PC-9 (cell line): ENCODE results near the gene GPR68. TPM values are rescaled to one million over a fixed set of nuclear protein-coding genes. Genes with fewer than 3 reads are reported as not detected.

ENCODE experiments used
- BruUV-seq: library from RNA; stranded (reverse); fragments of 400-500 nt; replicated peaks from 2 replicates; lab custom pipeline; 2021; lab: Mats Ljungman, UMichigan
- CTCF ChIA-PET: fragments of 300-600 bp; sonication (Branson Sonifier 250); formaldehyde crosslinking; loops from one replicate; lab custom pipeline; 2022; ENCODE audit warnings: antibody characterized with exemption; lab: Charles Lee
- POLR2A ChIA-PET: fragments of 300-600 bp; sonication (Branson Sonifier 250); formaldehyde crosslinking; loops from one replicate; lab custom pipeline; 2022; ENCODE audit warnings: antibody characterized with exemption; ENCODE audit not compliant: unreplicated experiment; lab: Charles Lee
- DNase-seq, 2 experiments: peaks; one replicate each; pipeline versions ENCODE4 v3.0.0 to v3.0.0-alpha.2; 2015 to 2022; ENCODE audit warnings: mixed read lengths in 1 of 2
- H2AFZ ChIP-seq: fragments of 200-600 bp; sonication (generic); 2 replicates; pipeline ENCODE4 v1.8.1; 2017; ENCODE audit warnings: antibody characterized with exemption
- H3F3A ChIP-seq: fragments of 200-600 bp; sonication (generic); 2 replicates; pipeline ENCODE4 v1.8.1; 2017; ENCODE audit warnings: antibody characterized with exemption, mild to moderate bottlenecking, low read depth; ENCODE audit not compliant: insufficient read depth
- H3K27ac ChIP-seq: fragments of 200-600 bp; sonication (generic); 2 replicates; pipeline ENCODE4 v1.6.1; 2016; ENCODE audit warnings: mixed run types
- H3K27me3 ChIP-seq: fragments of 200-600 bp; sonication (generic); 2 replicates; pipeline ENCODE4 v1.6.1; 2016; ENCODE audit warnings: low read depth, mixed run types; ENCODE audit not compliant: insufficient read depth
- H3K36me3 ChIP-seq: fragments of 200-600 bp; sonication (generic); 2 replicates; pipeline ENCODE4 v1.6.1; 2016; ENCODE audit warnings: low read depth, mixed run types
- H3K4me1 ChIP-seq: fragments of 200-600 bp; sonication (generic); replicated peaks from 2 replicates; pipeline ENCODE4 v1.6.1; 2016; ENCODE audit warnings: mixed run types; ENCODE audit not compliant: insufficient read depth
- H3K4me2 ChIP-seq: fragments of 200-600 bp; sonication (generic); 2 replicates; pipeline ENCODE4 v1.6.1; 2017; ENCODE audit warnings: mixed run types
- H3K4me3 ChIP-seq: fragments of 200-600 bp; sonication (generic); 2 replicates; pipeline ENCODE4 v1.6.1; 2016; ENCODE audit warnings: mixed run types
- H3K79me2 ChIP-seq: fragments of 200-600 bp; sonication (generic); 2 replicates; pipeline ENCODE4 v1.6.1; 2017; ENCODE audit warnings: low read depth, mixed run types
- H3K9me2 ChIP-seq: fragments of 200-600 bp; sonication (generic); 2 replicates; pipeline ENCODE4 v1.8.1; 2017; ENCODE audit warnings: mild to moderate bottlenecking; ENCODE audit not compliant: insufficient read depth
- H3K9me3 ChIP-seq: fragments of 200-600 bp; sonication (generic); 2 replicates; pipeline ENCODE4 v1.8.1; 2016; ENCODE audit warnings: low read depth; ENCODE audit not compliant: insufficient read depth
- H4K20me1 ChIP-seq: fragments of 200-600 bp; sonication (generic); 2 replicates; pipeline ENCODE4 v1.8.1; 2017; ENCODE audit not compliant: insufficient read depth
- EZH2 ChIP-seq: fragments of 200-600 bp; sonication (generic); IDR thresholded peaks from 2 replicates; pipeline ENCODE4 v1.8.0; 2017; ENCODE audit warnings: antibody characterized with exemption, low read depth
- intact Hi-C: fragments of 100-400 bp; cut with micrococcal nuclease; formaldehyde crosslinking; loops from one replicate; pipeline ENCODE4 v1.10.0; 2022; ENCODE audit not compliant: unreplicated experiment
- total RNA-seq: library from RNA; stranded (reverse); gene quantifications from 2 replicates; pipeline ENCODE4 v1.2.3, GENCODE V29; 2021
- TF ChIP-seq, protein P1 (sequence below): fragments of 200-600 bp; sonication (generic); conservative IDR thresholded peaks from 2 replicates; pipeline ENCODE4 v1.6.1; 2017; ENCODE audit warnings: mixed run types, antibody characterized with exemption, mild to moderate bottlenecking, moderate library complexity

Gene GPR68
- total RNA-seq, 1 experiment from 2014 or later, result not detected

DNA sequence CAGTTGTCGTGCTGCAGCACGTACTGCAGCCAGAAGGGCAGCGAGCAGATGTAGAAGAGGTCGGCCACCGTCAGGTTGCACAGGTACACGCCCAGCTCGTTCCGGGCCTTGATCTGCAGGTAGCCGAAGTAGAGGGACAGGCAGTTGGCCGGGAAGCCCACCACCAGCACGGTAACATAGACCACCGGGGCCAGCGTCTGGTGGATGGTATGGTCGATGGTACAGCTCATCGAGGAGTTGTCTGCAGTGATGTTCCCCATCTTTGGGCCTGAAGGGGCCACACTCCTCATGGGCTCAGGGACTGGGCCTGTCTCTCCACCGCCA lies 9.8 kb downstream of the GPR68 start:
- H3K36me3 ChIP-seq, result no peaks in the 10 kb centered on the region
- intact Hi-C loops, result no loop called here
- no peaks in the 10 kb centered on the region for H3F3A ChIP-seq
- H3K4me2 ChIP-seq, result no peak overlapping the region
- no TSS peak for BruUV-seq
- no peaks in the 10 kb centered on the region for H3K9me3 ChIP-seq
- no peaks in the 10 kb centered on the region for H3K9me2 ChIP-seq
- no peaks in the 10 kb centered on the region for H3K4me1 ChIP-seq
- H3K4me3 ChIP-seq, result no peak overlapping the region
- no peak overlapping the region for H3K27ac ChIP-seq
- H3K27me3 ChIP-seq, result 0 out of 2 replicates have a peak, but pooled peaks cover 3% of the 10 kb centered on the region
- H2AFZ ChIP-seq, result no peak overlapping the region
- TF ChIP-seq EZH2, result no peak
- TF ChIP-seq, protein P1, sequence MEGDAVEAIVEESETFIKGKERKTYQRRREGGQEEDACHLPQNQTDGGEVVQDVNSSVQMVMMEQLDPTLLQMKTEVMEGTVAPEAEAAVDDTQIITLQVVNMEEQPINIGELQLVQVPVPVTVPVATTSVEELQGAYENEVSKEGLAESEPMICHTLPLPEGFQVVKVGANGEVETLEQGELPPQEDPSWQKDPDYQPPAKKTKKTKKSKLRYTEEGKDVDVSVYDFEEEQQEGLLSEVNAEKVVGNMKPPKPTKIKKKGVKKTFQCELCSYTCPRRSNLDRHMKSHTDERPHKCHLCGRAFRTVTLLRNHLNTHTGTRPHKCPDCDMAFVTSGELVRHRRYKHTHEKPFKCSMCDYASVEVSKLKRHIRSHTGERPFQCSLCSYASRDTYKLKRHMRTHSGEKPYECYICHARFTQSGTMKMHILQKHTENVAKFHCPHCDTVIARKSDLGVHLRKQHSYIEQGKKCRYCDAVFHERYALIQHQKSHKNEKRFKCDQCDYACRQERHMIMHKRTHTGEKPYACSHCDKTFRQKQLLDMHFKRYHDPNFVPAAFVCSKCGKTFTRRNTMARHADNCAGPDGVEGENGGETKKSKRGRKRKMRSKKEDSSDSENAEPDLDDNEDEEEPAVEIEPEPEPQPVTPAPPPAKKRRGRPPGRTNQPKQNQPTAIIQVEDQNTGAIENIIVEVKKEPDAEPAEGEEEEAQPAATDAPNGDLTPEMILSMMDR, result no peak
- POLR2A ChIA-PET, result no interaction called here
- H3K79me2 ChIP-seq, result no peaks in the 10 kb centered on the region
- CTCF ChIA-PET, result no interaction called here
- no peak for DNase-seq
- H4K20me1 ChIP-seq, result no peaks in the 10 kb centered on the region

DNA sequence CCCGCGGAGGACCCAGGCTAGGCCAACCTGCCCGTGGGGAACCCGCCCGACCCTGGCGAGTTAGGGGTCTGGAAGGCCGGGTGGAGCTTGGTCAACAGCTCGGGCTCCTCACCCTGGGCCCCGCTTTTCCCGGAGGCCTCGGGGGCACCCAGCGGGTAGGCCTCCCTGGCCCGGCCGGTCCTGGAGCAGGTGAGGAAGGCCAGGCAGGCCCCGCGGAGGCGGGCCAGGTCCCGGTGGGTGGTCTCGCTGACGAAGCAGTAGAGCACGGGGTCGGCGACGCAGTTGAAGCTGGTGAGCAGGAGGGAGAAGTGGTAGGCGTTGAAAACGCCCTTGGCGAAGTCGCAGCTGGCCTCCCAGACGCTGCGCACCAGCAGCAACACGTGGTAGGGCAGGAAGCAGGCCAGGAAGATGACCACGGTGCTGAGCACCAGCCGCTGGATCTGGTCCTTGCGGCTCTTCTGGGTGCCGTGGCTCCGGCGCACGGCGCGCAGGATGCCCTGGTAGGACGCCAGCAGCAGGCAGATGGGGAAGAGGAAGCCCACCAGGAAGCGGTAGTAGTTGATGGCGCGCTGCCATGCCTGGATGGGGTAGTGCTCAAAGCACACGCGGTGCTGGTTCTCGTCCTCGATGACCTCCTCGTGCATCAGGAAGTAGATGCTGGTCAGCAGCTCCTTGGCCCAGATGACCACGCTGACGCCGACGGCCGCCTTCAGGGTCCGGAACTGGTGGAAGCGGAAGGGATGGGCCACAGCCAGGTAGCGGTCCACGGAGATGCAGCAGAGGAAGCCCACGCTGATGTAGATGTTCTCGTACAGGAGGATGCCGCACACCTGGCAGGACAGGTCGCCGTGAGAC lies 10.3 kb downstream of the GPR68 start:
- TF ChIP-seq, protein P1, result no peak
- no peak for TF ChIP-seq EZH2
- Histone ChIP-seq H3K36me3 (no peaks in the 10 kb centered on the region), H3K4me2 (no peak overlapping the region), H3K9me2 (no peaks in the 10 kb centered on the region), H3F3A (no peaks in the 10 kb centered on the region), H3K27me3 (0 out of 2 replicates have a peak, but pooled peaks cover 3% of the 10 kb centered on the region), H3K4me3 (no peak overlapping the region), H3K4me1 (no peaks in the 10 kb centered on the region), H3K79me2 (no peaks in the 10 kb centered on the region), H3K9me3 (no peaks in the 10 kb centered on the region), H2AFZ (no peak overlapping the region), H4K20me1 (no peaks in the 10 kb centered on the region), H3K27ac (no peak overlapping the region)
- POLR2A ChIA-PET, result no interaction called here
- intact Hi-C loops, result no loop called here
- no TSS peak for BruUV-seq
- no peak for DNase-seq
- CTCF ChIA-PET, result no interaction called here

DNA sequence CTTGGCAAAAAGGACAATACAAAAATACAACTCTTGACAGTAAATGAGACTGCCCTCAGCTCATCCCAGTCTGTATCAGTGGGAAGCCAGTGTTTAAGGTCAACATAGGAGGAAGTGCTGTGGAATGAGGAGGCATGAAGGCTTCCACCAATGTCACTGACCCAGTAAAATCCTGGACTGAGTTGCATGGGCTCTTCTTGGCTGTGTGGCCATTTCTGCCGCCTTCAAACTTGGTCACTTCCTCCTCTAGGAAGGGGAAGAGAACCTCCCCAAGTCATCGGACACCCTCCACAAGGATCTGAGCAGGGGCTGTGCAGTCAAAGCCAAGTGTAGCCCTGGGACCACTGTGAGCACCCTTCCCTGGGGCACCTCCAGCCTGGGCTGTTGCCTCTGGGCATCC lies 11.9 kb downstream of the GPR68 start:
- CTCF ChIA-PET, result no interaction called here
- Histone ChIP-seq H3K27ac (no peak overlapping the region), H3K9me3 (no peaks in the 10 kb centered on the region), H3K79me2 (no peaks in the 10 kb centered on the region), H3K27me3 (no peaks in the 10 kb centered on the region), H3K4me3 (no peak overlapping the region), H3K36me3 (no peaks in the 10 kb centered on the region), H3K4me2 (no peak overlapping the region), H3F3A (peaks cover 8% of the 10 kb centered on the region; the same call in 1 of the 2 replicates), H3K9me2 (no peaks in the 10 kb centered on the region), H3K4me1 (peaks cover 12% of the 10 kb centered on the region), H2AFZ (no peak overlapping the region), H4K20me1 (no peaks in the 10 kb centered on the region)
- BruUV-seq, result no TSS peak
- POLR2A ChIA-PET, result no interaction called here
- intact Hi-C loops, result no loop called here
- no peak for DNase-seq
- TF ChIP-seq, protein P1, result no peak
- TF ChIP-seq EZH2, result no peak
